Activated naive CD4-positive, alpha-beta T cell treated with anti-CD3 and anti-CD28 coated beads for 36 hours (primary cell): ENCODE measurements around the gene STK31. TPM values are rescaled to one million over a fixed set of nuclear protein-coding genes. Genes with fewer than 3 reads are reported as not detected.
"Not testable (repeated sequence)": the region's sequence is repeated elsewhere in the genome, so short reads cannot be mapped to it uniquely, and the experiment has no call there.

Source experiments
- CTCF ChIA-PET: fragments of 350-600 bp; sonication (Branson Sonifier 250); formaldehyde crosslinking; loops from one replicate; lab custom pipeline; 2021; ENCODE audit warnings: antibody characterized with exemption; lab: Charles Lee
- DNase-seq: peaks from one replicate; pipeline ENCODE4 v3.0.0-alpha.2; 2020
- H3K27ac Mint-ChIP-seq: one replicate; pipeline ENCODE4 v1.8.0; 2021; ENCODE audit warnings: mild to moderate bottlenecking, mixed read lengths
- H3K27me3 Mint-ChIP-seq: one replicate; pipeline ENCODE4 v1.8.0; 2021; ENCODE audit warnings: low read depth, mixed read lengths
- H3K36me3 Mint-ChIP-seq: one replicate; pipeline ENCODE4 v1.8.0; 2021; ENCODE audit warnings: low read depth, mixed read lengths
- H3K4me1 Mint-ChIP-seq: one replicate; pipeline ENCODE4 v1.8.0; 2021; ENCODE audit warnings: low read depth, mixed read lengths
- H3K4me3 Mint-ChIP-seq: one replicate; pipeline ENCODE4 v1.8.0; 2021; ENCODE audit warnings: mild to moderate bottlenecking, moderate library complexity, mixed read lengths
- H3K9me3 Mint-ChIP-seq: one replicate; pipeline ENCODE4 v1.8.0; 2021; ENCODE audit warnings: mixed read lengths
- intact Hi-C: fragments of 100-400 bp; cut with micrococcal nuclease; formaldehyde crosslinking; loops from one replicate; pipeline ENCODE4 v1.15.1; 2023
- total RNA-seq, 2 experiments: library from RNA; stranded (reverse); gene quantifications; one replicate each; pipeline ENCODE4 v1.2.3, GENCODE V29; 2021

STK31 gene
- total RNA-seq, 2 experiments from 2014 or later: not detected

DNA sequence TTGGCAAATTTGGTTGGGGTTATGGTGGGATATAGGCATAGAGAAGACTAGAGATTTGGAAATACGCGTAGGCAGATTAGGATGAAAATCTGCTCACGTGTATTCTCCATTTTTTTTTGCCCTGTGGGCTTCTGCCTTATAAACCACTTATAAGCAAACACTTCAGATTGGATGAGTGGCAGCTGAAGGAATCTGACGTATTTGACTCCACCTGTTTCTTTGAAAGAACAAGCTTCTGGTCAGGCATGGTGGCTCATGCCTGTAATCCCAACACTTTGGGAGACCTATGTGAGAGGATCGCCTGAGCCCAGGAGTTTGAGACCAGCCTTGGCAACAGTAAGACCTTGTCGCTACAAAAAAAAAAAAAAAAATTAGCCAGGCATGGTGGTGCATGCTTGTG lies 5.1 kb downstream of the STK31 start:
- Mint-ChIP-seq H3K27me3 (peaks cover 2% of the 10 kb centered on the region), H3K27ac (no peak overlapping the region)
- CTCF ChIA-PET: interaction anchor here (0.6 to 2.8 kb wide), 4 partner anchors 12 to 168 kb away, joined by 3 to 37 read pairs (median 10); no protein-coding TSS in a partner anchor

DNA sequence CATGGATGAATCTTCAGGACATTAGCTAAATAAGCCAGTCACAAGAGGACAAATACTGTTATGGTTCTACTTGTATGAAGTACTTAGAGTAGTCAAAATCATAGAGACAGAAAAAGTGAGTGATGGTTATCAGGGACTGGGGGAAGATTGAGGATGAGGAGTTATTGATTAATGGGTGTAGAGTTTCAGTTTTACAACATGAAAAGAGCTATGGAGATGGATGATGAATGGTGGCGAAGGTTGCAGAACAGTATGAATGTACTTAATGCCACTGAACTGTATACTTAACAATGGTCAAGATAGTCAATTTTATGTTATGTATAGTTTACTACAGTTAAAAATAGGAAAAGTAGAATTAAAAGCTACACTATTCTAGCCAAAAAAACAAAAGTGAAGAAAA lies 7.8 kb downstream of the STK31 start:
- CTCF ChIA-PET: interaction anchor here (0.6 to 1.1 kb wide), 3 partner anchors 147 to 440 kb away, joined by 4 to 7 read pairs (median 4); no protein-coding TSS in a partner anchor
- Mint-ChIP-seq H3K27me3 (no peaks in the 10 kb centered on the region), H3K4me3 (no peak overlapping the region), H3K27ac (no peak overlapping the region), H3K9me3 (no peaks in the 10 kb centered on the region), H3K36me3 (no peaks in the 10 kb centered on the region), H3K4me1 (no peaks in the 10 kb centered on the region)
- DNase-seq: no peak
- intact Hi-C loops: loop anchor here (10.0 kb wide), 1 partner anchor 947 kb away; no protein-coding TSS in a partner anchor

More for the DNA sequence above, 5.1 kb downstream of the STK31 start:
- H3K4me1 Mint-ChIP-seq: no peaks in the 10 kb centered on the region
- H3K36me3 Mint-ChIP-seq: no peaks in the 10 kb centered on the region
- no peaks in the 10 kb centered on the region for H3K9me3 Mint-ChIP-seq
- no peak for DNase-seq
- no peak overlapping the region for H3K4me3 Mint-ChIP-seq
- intact Hi-C loops: loop anchor here (10.0 kb wide), 1 partner anchor 950 kb away; no protein-coding TSS in a partner anchor

DNA sequence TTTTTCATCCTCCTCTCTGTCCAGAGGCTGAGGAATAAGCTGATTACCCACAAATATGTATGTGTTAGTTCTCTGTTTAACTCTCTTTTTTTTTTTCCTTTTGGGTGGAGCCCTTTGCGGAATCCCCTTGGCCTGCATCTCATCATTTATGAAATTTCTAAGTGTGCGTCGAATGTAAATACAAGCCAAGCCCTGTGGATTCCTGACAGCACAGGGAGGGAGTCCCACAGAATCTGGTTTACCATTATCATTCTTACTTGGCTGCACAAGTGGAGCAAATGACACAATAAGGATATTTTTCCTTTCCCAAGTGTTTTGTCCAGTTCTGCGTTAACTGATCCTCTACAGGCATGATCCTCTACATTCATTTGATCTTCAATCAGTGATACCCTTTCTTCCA lies 11.4 kb downstream of the STK31 start:
- Mint-ChIP-seq H3K36me3 (no peaks in the 10 kb centered on the region), H3K9me3 (no peaks in the 10 kb centered on the region)
- CTCF ChIA-PET: interaction anchor here (0.6 kb wide), 1 partner anchor 185 kb away, joined by 4 read pairs; no protein-coding TSS in a partner anchor

DNA sequence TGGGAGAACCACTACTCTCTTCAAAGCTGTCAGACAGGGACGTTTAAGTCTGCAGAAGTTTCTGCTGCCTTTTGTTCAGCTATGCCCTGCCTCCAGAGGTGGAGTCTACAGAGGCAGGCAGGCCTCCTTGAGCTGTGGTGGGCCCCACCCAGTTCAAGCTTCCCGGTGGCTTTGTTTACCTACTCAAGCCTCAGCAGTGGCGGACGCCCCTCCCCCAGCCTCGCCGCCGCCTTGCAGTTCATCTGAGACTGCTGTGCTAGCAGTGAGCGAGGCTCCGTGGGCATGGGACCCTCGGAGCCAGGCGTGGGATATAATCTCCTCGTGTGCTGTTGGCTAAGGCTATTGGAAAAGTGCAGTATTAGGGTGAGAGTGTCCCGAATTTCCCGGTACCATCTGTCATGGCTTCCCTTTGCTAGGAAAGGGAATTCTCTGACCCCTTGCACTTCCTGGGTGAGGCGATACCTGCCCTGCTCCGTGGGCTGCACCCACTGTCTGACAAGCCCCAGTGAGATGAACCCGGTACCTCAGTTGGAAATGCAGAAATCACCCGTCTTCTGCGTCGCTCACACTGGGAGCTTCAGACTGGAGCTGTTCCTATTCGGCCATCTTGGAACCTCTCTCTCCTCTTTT lies 12.7 kb downstream of the STK31 start:
- intact Hi-C loops: not testable (repeated sequence)

More for the DNA sequence above, 11.4 kb downstream of the STK31 start:
- no peak for DNase-seq
- Mint-ChIP-seq H3K27me3 (no peaks in the 10 kb centered on the region), H3K27ac (no peak overlapping the region), H3K4me1 (no peaks in the 10 kb centered on the region), H3K4me3 (no peak overlapping the region)
- intact Hi-C loops: no loop called here

DNA sequence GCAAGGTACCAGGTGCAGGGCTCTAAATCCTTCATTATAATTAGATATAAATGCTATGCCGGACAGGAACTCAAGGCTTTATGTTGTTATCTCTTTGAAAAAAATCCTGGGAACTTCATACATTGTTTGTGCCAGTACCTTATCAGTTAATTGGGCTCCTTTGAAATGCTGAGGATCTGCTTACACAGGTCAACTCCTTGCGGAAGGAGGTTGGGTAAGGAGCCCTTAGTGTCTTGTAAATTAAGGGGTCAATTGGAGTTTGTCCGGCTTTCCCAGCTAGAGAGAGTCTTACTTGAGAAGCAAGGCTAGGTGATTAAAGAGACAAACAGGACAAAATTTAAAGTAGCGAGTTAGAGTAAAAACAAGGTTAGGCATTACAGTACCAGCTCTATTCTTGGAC lies 14.1 kb downstream of the STK31 start:
- H3K27ac Mint-ChIP-seq, H3K4me3 Mint-ChIP-seq, intact Hi-C loops, H3K4me1 Mint-ChIP-seq, DNase-seq, H3K36me3 Mint-ChIP-seq, H3K27me3 Mint-ChIP-seq, H3K9me3 Mint-ChIP-seq: not testable (repeated sequence)
- CTCF ChIA-PET: interaction anchor here (0.6 kb wide), 1 partner anchor 1466 kb away, joined by 4 read pairs; no protein-coding TSS in a partner anchor

More for the DNA sequence above, 12.7 kb downstream of the STK31 start:
- CTCF ChIA-PET, DNase-seq, H3K27me3 Mint-ChIP-seq, H3K36me3 Mint-ChIP-seq, H3K4me1 Mint-ChIP-seq, H3K9me3 Mint-ChIP-seq, H3K4me3 Mint-ChIP-seq, H3K27ac Mint-ChIP-seq: not testable (repeated sequence)

DNA sequence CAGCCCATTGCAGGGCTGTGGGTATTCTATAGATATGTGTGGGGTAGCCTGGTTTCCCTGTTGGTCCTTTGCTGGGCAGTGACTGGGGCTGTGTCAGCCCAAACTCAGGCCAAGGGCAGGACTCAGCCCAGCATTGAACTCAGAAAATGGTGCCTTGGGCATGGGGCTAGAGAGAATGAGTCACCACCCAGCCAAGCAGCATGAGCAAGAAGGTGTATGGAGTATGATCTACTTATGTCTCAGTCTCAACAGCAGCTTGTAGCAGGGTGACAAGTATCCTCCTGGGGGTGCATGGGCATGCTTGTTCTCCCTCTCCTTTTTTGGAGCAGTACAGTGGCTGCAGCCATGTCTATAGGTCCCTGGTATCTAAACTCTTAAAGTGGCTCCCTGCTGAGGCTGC lies 32.0 kb downstream of the STK31 start:
- CTCF ChIA-PET: no interaction called here
- Mint-ChIP-seq H3K27me3 (no peaks in the 10 kb centered on the region), H3K36me3 (peaks cover 4% of the 10 kb centered on the region), H3K27ac (no peak overlapping the region), H3K4me1 (no peaks in the 10 kb centered on the region), H3K4me3 (no peak overlapping the region), H3K9me3 (peaks cover 26% of the 10 kb centered on the region)
- intact Hi-C loops: no loop called here
- DNase-seq: no peak

DNA sequence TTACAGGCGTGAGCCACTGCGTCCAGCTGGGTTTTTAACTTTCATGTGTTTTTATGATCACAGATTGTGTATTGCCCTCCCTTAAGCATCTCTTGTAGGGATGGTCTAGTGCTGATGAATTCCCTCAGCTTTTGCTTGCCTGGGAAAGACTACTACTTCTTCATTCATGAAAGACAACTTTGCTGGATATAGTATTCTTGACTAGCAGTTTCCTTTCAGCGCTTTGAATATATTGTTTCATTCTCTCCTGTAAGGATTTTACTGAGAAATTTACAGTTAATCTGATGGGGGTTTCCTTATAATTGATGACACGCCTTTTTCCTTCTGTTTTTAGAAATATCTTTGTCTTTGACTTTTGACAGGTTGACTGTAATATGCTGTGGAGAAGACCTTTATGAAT lies 33.2 kb downstream of the STK31 start:
- intact Hi-C loops: no loop called here
- Mint-ChIP-seq H3K36me3 (peaks cover 4% of the 10 kb centered on the region), H3K27me3 (no peaks in the 10 kb centered on the region), H3K4me1 (no peaks in the 10 kb centered on the region), H3K9me3 (peaks cover 26% of the 10 kb centered on the region), H3K4me3 (no peak overlapping the region), H3K27ac (no peak overlapping the region)
- no peak for DNase-seq
- CTCF ChIA-PET: no interaction called here

DNA sequence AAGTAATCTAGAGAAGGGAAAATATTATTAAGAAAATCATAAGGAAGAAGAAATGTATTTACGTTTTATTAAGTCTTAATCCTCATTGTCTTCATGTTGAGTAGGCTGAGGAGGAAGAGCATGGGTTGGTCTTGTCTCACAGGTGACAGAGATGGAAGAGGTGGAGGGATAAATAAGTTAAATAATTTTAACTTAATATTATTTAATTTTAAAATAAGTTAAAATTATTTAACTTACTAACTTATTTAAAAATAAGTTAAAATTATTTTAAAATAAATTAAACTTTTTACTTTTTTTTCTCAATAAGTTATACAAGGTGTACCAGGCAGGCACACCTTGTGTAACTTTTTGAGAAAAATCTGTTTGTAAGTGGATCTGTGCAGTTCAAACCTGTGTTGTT lies 36.6 kb downstream of the STK31 start:
- Mint-ChIP-seq H3K4me3 (no peak overlapping the region), H3K9me3 (peaks cover 26% of the 10 kb centered on the region), H3K4me1 (no peaks in the 10 kb centered on the region), H3K36me3 (peaks cover 4% of the 10 kb centered on the region), H3K27ac (no peak overlapping the region), H3K27me3 (no peaks in the 10 kb centered on the region)
- CTCF ChIA-PET: no interaction called here
- no peak for DNase-seq
- intact Hi-C loops: no loop called here

DNA sequence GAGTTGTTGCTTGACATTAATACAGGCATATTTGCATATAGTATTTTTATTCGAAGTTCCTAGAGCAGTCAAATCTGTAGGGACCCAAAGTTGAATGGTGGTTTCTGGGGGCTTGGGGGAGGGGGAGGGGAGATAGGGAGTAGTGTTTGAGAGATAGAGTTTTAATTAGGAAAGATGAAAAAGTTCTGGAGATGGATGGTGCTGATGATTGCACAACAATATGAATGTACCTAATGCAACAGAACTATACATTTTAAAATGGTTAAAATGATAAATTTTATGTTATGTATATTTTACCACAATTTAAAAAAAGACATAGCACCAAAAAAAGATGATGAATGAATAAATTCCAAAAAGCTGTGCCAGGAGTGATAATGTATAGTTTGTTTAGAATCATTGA lies 41.8 kb downstream of the STK31 start:
- intact Hi-C loops: no loop called here
- H3K4me3 Mint-ChIP-seq: no peak overlapping the region
- no peak for DNase-seq

DNA sequence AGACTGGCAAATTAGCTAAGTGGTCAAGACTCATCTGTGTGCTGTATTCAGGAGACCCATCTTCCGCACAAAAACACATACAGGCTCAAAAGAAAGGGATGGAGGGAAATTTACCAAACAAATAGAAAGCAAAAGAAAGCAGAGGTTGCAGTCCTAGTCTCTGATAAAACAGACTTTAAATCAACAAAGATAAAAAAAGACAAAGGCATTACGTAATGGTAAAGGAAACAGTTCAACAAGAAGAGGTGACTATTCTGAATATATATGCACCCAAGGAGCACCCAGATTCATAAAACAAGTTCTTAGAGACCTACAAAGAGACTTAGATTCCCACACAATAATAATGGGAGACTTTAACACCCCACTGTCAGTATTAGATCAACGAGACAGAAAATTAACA lies 48.8 kb downstream of the STK31 start:
- CTCF ChIA-PET, H3K4me1 Mint-ChIP-seq, H3K36me3 Mint-ChIP-seq, intact Hi-C loops, DNase-seq, H3K9me3 Mint-ChIP-seq, H3K27me3 Mint-ChIP-seq, H3K4me3 Mint-ChIP-seq, H3K27ac Mint-ChIP-seq: not testable (repeated sequence)

More for the DNA sequence above, 41.8 kb downstream of the STK31 start:
- H3K36me3 Mint-ChIP-seq: peaks cover 9% of the 10 kb centered on the region
- H3K27ac Mint-ChIP-seq: no peak overlapping the region
- no peaks in the 10 kb centered on the region for H3K4me1 Mint-ChIP-seq
- peaks cover 2% of the 10 kb centered on the region for H3K9me3 Mint-ChIP-seq
- CTCF ChIA-PET: no interaction called here
- H3K27me3 Mint-ChIP-seq: no peaks in the 10 kb centered on the region

DNA sequence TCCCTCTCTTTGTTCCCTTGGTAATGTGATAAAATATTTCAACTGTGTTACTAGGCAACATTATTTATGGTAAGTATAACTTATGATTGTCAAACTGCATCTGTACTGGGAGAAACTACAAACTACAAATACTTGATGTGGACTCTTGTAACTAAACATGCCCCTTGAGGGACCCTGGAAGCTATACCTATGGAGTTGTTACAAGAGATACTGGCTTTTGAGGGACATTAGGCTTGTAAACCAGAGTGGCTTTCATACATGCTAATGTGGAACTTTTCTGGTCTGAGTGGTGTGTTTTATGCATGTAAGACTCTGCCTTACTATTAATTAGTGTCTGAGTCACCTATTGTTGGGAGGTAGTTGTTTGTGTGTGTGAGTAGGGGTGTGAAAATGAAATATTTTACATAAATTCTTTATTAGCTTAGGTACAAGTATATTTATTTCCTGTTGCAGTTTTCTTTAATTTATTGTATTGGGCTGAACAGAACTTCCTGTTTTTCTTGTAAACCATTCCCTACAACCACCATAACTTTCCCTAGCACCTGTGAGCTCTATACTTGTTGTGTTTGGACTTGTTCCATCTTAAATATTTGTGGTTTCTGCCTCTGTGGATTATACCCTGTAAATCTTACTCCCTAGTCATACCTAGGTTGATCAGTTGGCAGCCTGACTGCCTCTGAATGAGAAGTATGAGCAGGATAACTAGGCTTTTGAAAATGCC lies 49.8 kb downstream of the STK31 start:
- no peaks in the 10 kb centered on the region for H3K27me3 Mint-ChIP-seq
- H3K9me3 Mint-ChIP-seq: no peaks in the 10 kb centered on the region
- H3K27ac Mint-ChIP-seq: no peak overlapping the region
- no peak for DNase-seq
- intact Hi-C loops: no loop called here
- no peak overlapping the region for H3K4me3 Mint-ChIP-seq
- peaks cover 2% of the 10 kb centered on the region for H3K4me1 Mint-ChIP-seq
- CTCF ChIA-PET: no interaction called here
- H3K36me3 Mint-ChIP-seq: peaks cover 5% of the 10 kb centered on the region

DNA sequence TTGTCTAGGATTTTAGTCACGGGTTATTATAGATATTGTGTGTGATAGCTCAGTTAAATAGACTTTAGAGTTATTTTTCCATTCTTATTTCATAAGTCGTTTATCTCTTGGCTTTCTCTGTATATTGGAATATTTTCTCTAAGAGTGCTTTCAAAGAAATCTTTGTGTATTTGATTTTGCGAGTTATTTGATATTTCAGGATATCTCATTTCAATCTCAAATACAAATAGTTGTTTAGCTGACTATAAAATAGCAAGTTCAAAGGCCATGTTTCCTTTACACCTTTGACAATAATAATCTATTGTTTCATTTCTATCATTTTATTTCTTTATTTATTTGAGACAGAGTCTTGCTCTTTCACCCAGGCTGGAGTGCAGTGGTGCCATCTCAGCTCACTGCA lies 55.9 kb downstream of the STK31 start:
- Mint-ChIP-seq H3K4me3 (no peak overlapping the region), H3K36me3 (no peaks in the 10 kb centered on the region), H3K27ac (no peak overlapping the region), H3K9me3 (no peaks in the 10 kb centered on the region), H3K27me3 (no peaks in the 10 kb centered on the region), H3K4me1 (no peaks in the 10 kb centered on the region)
- CTCF ChIA-PET: no interaction called here
- intact Hi-C loops: no loop called here
- no peak for DNase-seq
